HepG2 (cell line): ENCODE data around the gene PTK7. TPM values are rescaled to one million over a fixed set of nuclear protein-coding genes. Genes with fewer than 3 reads are reported as not detected.

ENCODE experiments used
- ARID4A ChIP-seq: sonication (generic); formaldehyde crosslinking; IDR thresholded peaks from 2 replicates; pipeline ENCODE4 v1.5.0; 2020; ENCODE audit warnings: mild to moderate bottlenecking, missing genetic modification reagents, borderline replicate concordance
- GABPB1 ChIP-seq: IDR thresholded peaks from 2 replicates; pipeline ENCODE4 v1.6.1; 2016; ENCODE audit warnings: mild to moderate bottlenecking, missing genetic modification reagents, moderate library complexity, missing compliant biosample characterization
- GATAD1 ChIP-seq: IDR thresholded peaks from 2 replicates; pipeline ENCODE4 v1.6.1; 2016; ENCODE audit warnings: missing genetic modification reagents, missing compliant biosample characterization
- IRF2 ChIP-seq: IDR thresholded peaks from 2 replicates; pipeline ENCODE4 v1.6.1; 2018; ENCODE audit warnings: missing genetic modification reagents, missing compliant biosample characterization
- KDM4B ChIP-seq: sonication (generic); formaldehyde crosslinking; IDR thresholded peaks from 2 replicates; pipeline ENCODE4 v1.4.0; 2020; ENCODE audit warnings: missing genetic modification reagents
- NR2F1 ChIP-seq, 2 experiments: fragments of 450-650 bp in 1 of 2; formaldehyde crosslinking in 1 of 2; IDR thresholded peaks; 2 replicates each; pipeline versions ENCODE4 v1.5.0 to v1.6.1; 2016 to 2020; ENCODE audit warnings: mild to moderate bottlenecking in 1 of 2, missing compliant biosample characterization in 1 of 2, missing genetic modification reagents in 1 of 2, moderate library complexity in 1 of 2
- POLR2AphosphoS5 ChIP-seq: IDR thresholded peaks from 2 replicates; pipeline ENCODE4 v1.6.1; 2012; ENCODE audit warnings: low read depth, low read length
- ZBTB40 ChIP-seq, 2 experiments: fragments of 450-650 bp in 1 of 2; sonication (generic) in 1 of 2; formaldehyde crosslinking in 1 of 2; IDR thresholded peaks; 2 replicates each; pipeline versions ENCODE4 v1.6.1 to v1.8.0; 2016 to 2022; ENCODE audit warnings: antibody characterized with exemption in 1 of 2, mild to moderate bottlenecking in 1 of 2, missing genetic modification reagents in 1 of 2
- polyA plus RNA-seq, 8 experiments: library from polyadenylated mRNA; depleted of rRNA in 3 of 8; stranded (reverse) in 7 of 8; unstranded in 1 of 8; fragments of >200 nt; fragmentation: Illumina TruSeq in 4 of 8; extraction: Trizol in 4 of 8; gene quantifications; 2 replicates each; pipeline versions ENCODE4 v1.2.1 to v1.2.3, GENCODE V29; 2011 to 2016; ENCODE audit warnings: low read depth in 4 of 8, missing spikeins in 1 of 8, mixed read lengths in 1 of 8; ENCODE audit not compliant: insufficient read depth in 1 of 8
- total RNA-seq, 5 experiments: library from RNA; depleted of rRNA; stranded (reverse); fragments of >200 nt; fragmentation: Illumina TruSeq; extraction: Trizol; gene quantifications; 2 replicates each; pipeline ENCODE4 v1.2.3, GENCODE V29; 2016; ENCODE audit warnings: low read depth in 1 of 5

PTK7 gene
- total and polyA plus RNA-seq, 2 of the 13 experiments (the other 11 are each of a cell fraction or from before 2014, with no cell fraction given), result 98.5 to 99.8 TPM

GRCh38 chr6:43070028-43070632 is 6.0 kb upstream of the PTK7 start (continued):
- TF ChIP-seq ARID4A, result no peak
- TF ChIP-seq POLR2AphosphoS5, result no peak
- TF ChIP-seq IRF2, result 0 out of 2 replicates have a peak, but pooled peaks have one; percentile 15
- no peak for TF ChIP-seq KDM4B (CRISPR knock-in tag)
- no peak for TF ChIP-seq GATAD1
- TF ChIP-seq GABPB1 (CRISPR knock-in tag), result no peak
- peak; percentile 17; the same call in 1 of the 2 replicates for TF ChIP-seq ZBTB40 (IDR thresholded peaks at IDR 0.05)
- TF ChIP-seq ZBTB40 (CRISPR knock-in tag; IDR thresholded peaks at IDR 0.05), result no peak
- no peak for TF ChIP-seq NR2F1 (CRISPR knock-in tag; IDR thresholded peaks at IDR 0.05)
